Activated CD8-positive, alpha-beta T cell treated with anti-CD3 and anti-CD28 coated beads for 36 hours (primary cell): ENCODE data around the gene OR10K2. TPM values are rescaled to one million over a fixed set of nuclear protein-coding genes. Genes with fewer than 3 reads are reported as not detected.

Source experiments
- ATAC-seq: fragments of 200-7000 bp; cut with Tn5 transposase; one replicate; pipeline ENCODE4 v1.10.0; 2021; ENCODE audit warnings: mild to moderate bottlenecking, moderate library complexity
- CTCF ChIA-PET: fragments of 350-600 bp; sonication (Branson Sonifier 250); formaldehyde crosslinking; loops from one replicate; lab custom pipeline; 2021; ENCODE audit warnings: antibody characterized with exemption; lab: Charles Lee
- POLR2A ChIA-PET: fragments of 350-600 bp; sonication (Branson Sonifier 250); formaldehyde crosslinking; loops from one replicate; lab custom pipeline; 2021; ENCODE audit warnings: antibody characterized with exemption; lab: Charles Lee
- DNase-seq: peaks from one replicate; pipeline ENCODE4 v3.0.0-alpha.2; 2020
- H3K27ac Mint-ChIP-seq: one replicate; pipeline ENCODE4 v1.8.0; 2021; ENCODE audit warnings: mild to moderate bottlenecking, mixed read lengths
- H3K27me3 Mint-ChIP-seq: one replicate; pipeline ENCODE4 v1.8.0; 2021; ENCODE audit warnings: mixed read lengths
- H3K36me3 Mint-ChIP-seq: one replicate; pipeline ENCODE4 v1.8.0; 2021; ENCODE audit warnings: low read depth, mixed read lengths
- H3K4me1 Mint-ChIP-seq: one replicate; pipeline ENCODE4 v1.8.0; 2021; ENCODE audit warnings: low read depth, mixed read lengths
- H3K4me3 Mint-ChIP-seq: one replicate; pipeline ENCODE4 v1.8.0; 2021; ENCODE audit warnings: mild to moderate bottlenecking, moderate library complexity, mixed read lengths
- H3K9me3 Mint-ChIP-seq: one replicate; pipeline ENCODE4 v1.8.0; 2021; ENCODE audit warnings: mixed read lengths
- intact Hi-C: fragments of 100-400 bp; cut with micrococcal nuclease; formaldehyde crosslinking; loops from one replicate; pipeline ENCODE4 v1.10.0; 2022
- total RNA-seq, 2 experiments: library from RNA; stranded (reverse); gene quantifications; one replicate each; pipeline ENCODE4 v1.2.3, GENCODE V29; 2021
- TF ChIP-seq, protein P1 (sequence below): fragments of 200-600 bp; IDR thresholded peaks from one replicate; pipeline ENCODE4 v1.8.0; 2022; ENCODE audit warnings: antibody characterized with exemption, mild to moderate bottlenecking

Gene OR10K2, protein sequence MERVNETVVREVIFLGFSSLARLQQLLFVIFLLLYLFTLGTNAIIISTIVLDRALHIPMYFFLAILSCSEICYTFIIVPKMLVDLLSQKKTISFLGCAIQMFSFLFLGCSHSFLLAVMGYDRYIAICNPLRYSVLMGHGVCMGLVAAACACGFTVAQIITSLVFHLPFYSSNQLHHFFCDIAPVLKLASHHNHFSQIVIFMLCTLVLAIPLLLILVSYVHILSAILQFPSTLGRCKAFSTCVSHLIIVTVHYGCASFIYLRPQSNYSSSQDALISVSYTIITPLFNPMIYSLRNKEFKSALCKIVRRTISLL
- total RNA-seq: not detected

DNA sequence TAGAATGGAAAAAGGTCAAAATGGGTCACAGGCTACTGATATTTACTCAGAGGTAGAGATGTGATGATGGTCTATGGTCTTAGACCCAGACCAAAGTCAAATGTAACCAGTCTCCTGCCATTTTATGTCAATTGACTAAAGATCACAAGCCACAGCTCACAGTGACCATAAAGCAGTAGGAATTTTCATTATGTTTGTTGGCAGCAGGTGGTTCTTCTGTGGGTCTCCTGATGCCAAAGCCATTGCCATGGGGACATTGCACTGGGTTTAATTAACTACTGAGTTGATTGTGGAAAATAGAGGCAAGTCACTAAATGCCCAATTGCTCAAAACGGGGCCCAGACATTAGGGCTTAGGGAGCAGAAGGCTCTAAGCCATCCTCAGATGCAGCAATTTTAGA lies at the start of gene OR10K2:
Gene OR10K2 (minus strand): TSS at position 101 of the 400 bp plus-strand sequence. CDS start 5,371 bp downstream, outside the sequence.
- H3K4me1 Mint-ChIP-seq: no peaks in the 10 kb centered on the region
- no peak within 1 kb of the TSS for H3K27ac Mint-ChIP-seq
- H3K36me3 Mint-ChIP-seq: no peaks in the 10 kb centered on the region
- H3K9me3 Mint-ChIP-seq: peaks cover 4% of the 10 kb centered on the region
- H3K4me3 Mint-ChIP-seq: no peak within 1 kb of the TSS
- POLR2A ChIA-PET: no interaction called here
- no peak for DNase-seq
- TF ChIP-seq, protein P1, sequence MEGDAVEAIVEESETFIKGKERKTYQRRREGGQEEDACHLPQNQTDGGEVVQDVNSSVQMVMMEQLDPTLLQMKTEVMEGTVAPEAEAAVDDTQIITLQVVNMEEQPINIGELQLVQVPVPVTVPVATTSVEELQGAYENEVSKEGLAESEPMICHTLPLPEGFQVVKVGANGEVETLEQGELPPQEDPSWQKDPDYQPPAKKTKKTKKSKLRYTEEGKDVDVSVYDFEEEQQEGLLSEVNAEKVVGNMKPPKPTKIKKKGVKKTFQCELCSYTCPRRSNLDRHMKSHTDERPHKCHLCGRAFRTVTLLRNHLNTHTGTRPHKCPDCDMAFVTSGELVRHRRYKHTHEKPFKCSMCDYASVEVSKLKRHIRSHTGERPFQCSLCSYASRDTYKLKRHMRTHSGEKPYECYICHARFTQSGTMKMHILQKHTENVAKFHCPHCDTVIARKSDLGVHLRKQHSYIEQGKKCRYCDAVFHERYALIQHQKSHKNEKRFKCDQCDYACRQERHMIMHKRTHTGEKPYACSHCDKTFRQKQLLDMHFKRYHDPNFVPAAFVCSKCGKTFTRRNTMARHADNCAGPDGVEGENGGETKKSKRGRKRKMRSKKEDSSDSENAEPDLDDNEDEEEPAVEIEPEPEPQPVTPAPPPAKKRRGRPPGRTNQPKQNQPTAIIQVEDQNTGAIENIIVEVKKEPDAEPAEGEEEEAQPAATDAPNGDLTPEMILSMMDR: no peak
- intact Hi-C loops: no loop called here
- CTCF ChIA-PET: no interaction called here
- no peak for ATAC-seq
- H3K27me3 Mint-ChIP-seq: peaks cover 10% of the 10 kb centered on the region

DNA sequence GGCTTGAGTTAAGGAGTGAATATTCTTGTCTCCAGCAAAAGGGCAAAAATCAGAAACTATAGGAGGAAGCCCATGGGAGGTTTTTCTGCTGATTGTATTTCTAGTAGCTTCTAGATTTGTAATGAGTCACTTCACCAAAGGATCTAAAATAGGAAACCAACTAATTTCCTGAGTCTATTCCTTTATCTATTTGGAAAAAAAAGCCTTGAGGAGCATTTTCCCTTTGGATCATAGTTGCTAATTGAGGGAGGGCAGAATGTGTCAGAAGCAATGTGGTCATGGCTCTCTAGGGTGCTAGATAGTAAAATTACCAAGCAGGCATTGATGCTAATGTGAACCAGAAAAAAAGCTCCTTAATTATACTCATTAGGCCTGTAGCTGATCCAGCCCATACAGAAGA lies 45.9 kb upstream of the OR10K2 start, which contains the start of gene OR10R2:
Gene OR10R2 (plus strand): TSS at position 301 of the 400 bp plus-strand sequence. CDS start 106 bp downstream, outside the sequence.
- peaks cover 4% of the 10 kb centered on the region for H3K27me3 Mint-ChIP-seq

DNA sequence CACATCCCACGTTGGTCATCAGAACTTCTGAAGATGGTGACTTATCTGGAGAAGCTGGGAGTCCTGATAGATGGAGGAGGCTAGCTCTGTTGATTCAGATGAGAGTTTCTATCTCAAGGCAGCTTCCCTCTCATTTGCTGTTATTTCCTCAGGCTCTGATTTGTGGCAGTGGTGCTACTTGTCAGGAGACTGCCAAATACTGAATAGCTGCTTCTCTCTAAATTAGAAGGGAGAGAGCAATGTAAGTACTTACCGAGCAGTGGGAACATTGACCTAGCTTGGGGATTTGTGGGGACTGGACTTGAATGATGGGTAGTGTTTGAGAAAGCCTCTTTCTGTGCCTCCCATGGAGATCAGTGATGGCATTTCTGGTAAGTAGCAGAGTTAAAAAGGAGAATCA lies 35.5 kb upstream of the OR10K2 start, which contains the start of gene OR10K1:
Gene OR10K1 (plus strand): TSS at position 301 of the 400 bp plus-strand sequence. CDS start 3,728 bp downstream, outside the sequence.
- TF ChIP-seq, protein P1: no peak
- Mint-ChIP-seq H3K4me1 (no peaks in the 10 kb centered on the region), H3K27ac (no peak within 1 kb of the TSS), H3K27me3 (no peaks in the 10 kb centered on the region), H3K4me3 (no peak within 1 kb of the TSS), H3K9me3 (no peaks in the 10 kb centered on the region), H3K36me3 (no peaks in the 10 kb centered on the region)
- no peak for ATAC-seq
- no peak for DNase-seq
- intact Hi-C loops: no loop called here
- ChIA-PET POLR2A (no interaction called here), CTCF (no interaction called here)

More for the DNA sequence above, 45.9 kb upstream of the OR10K2 start, which contains the start of gene OR10R2:
- TF ChIP-seq, protein P1: no peak
- Mint-ChIP-seq H3K4me3 (no peak within 1 kb of the TSS), H3K27ac (no peak within 1 kb of the TSS), H3K9me3 (no peaks in the 10 kb centered on the region), H3K36me3 (no peaks in the 10 kb centered on the region), H3K4me1 (no peaks in the 10 kb centered on the region)
- CTCF ChIA-PET: no interaction called here
- intact Hi-C loops: no loop called here
- POLR2A ChIA-PET: interaction anchor here (0.6 kb wide), 1 partner anchor 841 kb away, joined by 3 read pairs; no protein-coding TSS in a partner anchor
- ATAC-seq (no peak), DNase-seq (no peak)

DNA sequence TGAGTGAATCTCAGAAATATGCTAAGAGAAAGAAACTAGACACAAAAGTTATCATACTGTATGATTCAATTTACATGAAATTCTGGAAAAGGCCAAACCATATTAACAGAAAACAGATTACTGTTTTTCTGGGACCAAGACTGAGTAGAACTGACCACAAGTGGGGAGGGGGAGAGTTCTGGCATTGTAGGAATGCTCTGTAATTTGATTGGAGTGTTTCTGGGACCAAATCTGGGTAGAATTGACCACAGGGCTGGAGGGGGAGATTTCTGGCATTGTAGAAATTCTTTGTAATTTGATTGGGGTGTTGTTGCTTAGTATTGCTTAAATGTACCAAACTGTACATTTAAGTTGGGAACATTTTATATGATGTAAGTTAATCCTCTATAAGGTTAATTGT lies 32.2 kb upstream of the OR10K2 start:
- no peak overlapping the region for H3K4me3 Mint-ChIP-seq
- no peak overlapping the region for H3K27ac Mint-ChIP-seq
- H3K9me3 Mint-ChIP-seq: no peaks in the 10 kb centered on the region
- CTCF ChIA-PET: no interaction called here
- H3K27me3 Mint-ChIP-seq: peaks cover 7% of the 10 kb centered on the region
- POLR2A ChIA-PET: no interaction called here
- intact Hi-C loops: no loop called here
- ATAC-seq (no peak), DNase-seq (no peak)
- no peaks in the 10 kb centered on the region for H3K4me1 Mint-ChIP-seq
- TF ChIP-seq, protein P1: no peak
- H3K36me3 Mint-ChIP-seq: no peaks in the 10 kb centered on the region

DNA sequence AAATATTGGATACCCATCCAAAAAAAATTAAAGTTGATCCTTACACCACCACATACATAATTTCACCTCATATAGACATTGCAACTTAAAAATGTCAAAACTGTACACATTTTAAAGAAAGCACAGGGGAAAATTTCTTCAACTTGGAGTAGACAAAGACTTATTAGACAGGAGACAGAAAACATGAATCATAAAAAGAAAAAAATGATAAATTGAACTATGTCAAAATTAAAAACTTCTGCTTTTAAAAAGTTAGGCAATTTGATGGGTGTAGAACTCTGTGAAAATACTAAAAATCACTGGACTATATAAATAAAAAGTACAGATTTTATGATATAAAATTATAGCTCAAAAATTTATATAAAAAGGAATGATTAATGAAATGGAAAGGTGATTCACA lies 31.2 kb upstream of the OR10K2 start:
- H3K36me3 Mint-ChIP-seq: no peaks in the 10 kb centered on the region
- H3K4me3 Mint-ChIP-seq: no peak overlapping the region
- TF ChIP-seq, protein P1: no peak
- H3K9me3 Mint-ChIP-seq: no peaks in the 10 kb centered on the region
- POLR2A ChIA-PET: no interaction called here
- H3K4me1 Mint-ChIP-seq: no peaks in the 10 kb centered on the region
- CTCF ChIA-PET: no interaction called here
- no peak overlapping the region for H3K27ac Mint-ChIP-seq
- ATAC-seq: no peak
- intact Hi-C loops: no loop called here
- peaks cover 8% of the 10 kb centered on the region for H3K27me3 Mint-ChIP-seq
- DNase-seq: no peak
